Muscle of leg (tissue), 11 donors: Measurements from ENCODE around the gene COA5. TPM values are rescaled to one million over a fixed set of nuclear protein-coding genes. Genes with fewer than 3 reads are reported as not detected.

ENCODE experiments used
- DNase-seq: peaks from one replicate; pipeline ENCODE4 v3.0.0; 2013
- H3K27ac ChIP-seq: one replicate; pipeline ENCODE4 v1.5.1; 2013; ENCODE audit warnings: mild to moderate bottlenecking, low read length, control low read depth
- H3K27me3 ChIP-seq: one replicate; pipeline ENCODE4 v1.6.1; 2013; ENCODE audit warnings: low read length; ENCODE audit not compliant: control insufficient read depth, insufficient read depth
- H3K36me3 ChIP-seq: one replicate; pipeline ENCODE4 v1.6.1; 2013; ENCODE audit warnings: low read length; ENCODE audit not compliant: control insufficient read depth, insufficient read depth
- H3K4me1 ChIP-seq: one replicate; pipeline ENCODE4 v1.6.1; 2013; ENCODE audit warnings: low read length; ENCODE audit not compliant: control insufficient read depth, insufficient read depth
- H3K4me3 ChIP-seq: one replicate; pipeline ENCODE4 v1.5.1; 2013; ENCODE audit warnings: low read length, control low read depth
- H3K9me3 ChIP-seq: replicated peaks from 2 replicates; pipeline ENCODE4 v1.6.1; 2013; ENCODE audit warnings: low read depth, low read length; ENCODE audit not compliant: control insufficient read depth
- WGBS: methylation state at CpG from one replicate; pipeline ENCODE4 v1.1.5; 2013; ENCODE audit warnings: missing lambda C conversion rate; ENCODE audit not compliant: insufficient coverage; 5-methylcytosine and 5-hydroxymethylcytosine counted together
- polyA plus RNA-seq, 8 donors: library from polyadenylated mRNA; unstranded; fragments of 120-200 nt; gene quantifications; one replicate each; pipeline versions ENCODE4 v1.2.1 to v1.2.3, GENCODE V29; 2013; ENCODE audit warnings: inconsistent platforms in 1 of 8, low replicate concordance in 1 of 8; ENCODE audit not compliant: insufficient read length in 8 of 8, insufficient read depth in 1 of 8
- total RNA-seq: library from RNA; stranded (reverse); fragments of 120-200 nt; gene quantifications from one replicate; pipeline ENCODE4 v1.2.4, GENCODE V29; 2013

The COA5 gene
- total and polyA plus RNA-seq, 9 donors: 38.0 to 47.0 (median 42.9) TPM

DNA sequence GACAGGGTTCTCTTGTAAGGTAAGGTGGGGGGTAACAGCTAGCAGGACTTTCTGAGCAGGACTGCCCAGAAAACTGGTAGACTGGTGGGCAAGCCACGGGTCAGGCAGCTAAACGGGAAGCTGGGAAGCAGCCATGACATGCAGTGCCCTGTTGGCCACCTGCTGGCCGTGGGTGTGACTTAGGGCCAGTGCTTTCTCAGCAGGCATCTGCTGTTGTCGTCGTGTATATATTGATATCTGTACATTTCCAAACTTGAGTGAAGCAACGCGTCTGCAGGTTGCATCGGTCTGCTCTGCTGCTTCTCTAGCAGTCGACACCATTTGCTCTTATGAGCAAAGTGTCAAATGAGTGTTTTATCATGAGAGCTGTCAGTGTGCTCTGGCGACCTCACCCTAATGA is 31.0 kb downstream of the COA5 start:
- peaks cover 47% of the 10 kb centered on the region for H3K36me3 ChIP-seq
- no peak overlapping the region for H3K27ac ChIP-seq
- no peak overlapping the region for H3K4me3 ChIP-seq
- no peaks in the 10 kb centered on the region for H3K4me1 ChIP-seq
- no peaks in the 10 kb centered on the region for H3K27me3 ChIP-seq
- no peaks in the 10 kb centered on the region for H3K9me3 ChIP-seq
- 81% methylated on average over 10 of the region's 10 CpGs for WGBS
- no peak for DNase-seq

DNA sequence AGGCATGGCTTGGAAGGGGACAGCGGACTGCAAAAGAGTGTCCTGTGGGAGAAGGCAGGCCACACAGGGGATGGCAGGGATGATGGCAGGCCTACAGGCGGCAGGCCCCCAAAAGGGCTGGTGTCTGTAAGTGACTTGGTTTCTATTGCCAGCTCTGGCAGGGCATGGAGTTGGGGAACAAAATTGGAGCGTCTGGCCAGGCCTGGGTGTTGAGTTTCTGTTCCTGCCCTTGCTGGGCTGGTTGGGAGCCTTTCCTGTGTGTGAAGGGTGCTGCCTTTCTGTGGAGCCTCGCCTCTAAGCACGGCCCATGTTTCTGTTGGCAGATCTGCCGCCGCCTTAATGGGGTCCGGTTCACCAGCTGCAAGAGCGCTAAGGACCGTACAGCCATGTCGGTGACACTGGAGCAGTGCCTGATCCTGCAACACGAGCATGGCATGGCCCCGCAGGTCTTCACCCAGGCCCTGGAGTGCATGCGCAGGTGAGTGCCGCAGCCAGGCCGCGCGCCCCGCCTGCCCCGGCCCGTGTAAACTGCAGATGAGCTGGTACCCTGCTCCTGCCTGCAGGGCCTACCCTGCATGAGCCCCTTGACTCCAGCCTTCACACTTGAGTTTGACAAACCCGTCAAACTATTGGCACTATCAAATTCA is 31.5 kb downstream of the COA5 start:
- WGBS: 90% methylated on average over 21 of the region's 22 CpGs
- no peak for DNase-seq
- Histone ChIP-seq H3K9me3 (no peaks in the 10 kb centered on the region), H3K27me3 (no peaks in the 10 kb centered on the region), H3K27ac (no peak overlapping the region), H3K36me3 (peaks cover 51% of the 10 kb centered on the region), H3K4me1 (no peaks in the 10 kb centered on the region), H3K4me3 (no peak overlapping the region)

DNA sequence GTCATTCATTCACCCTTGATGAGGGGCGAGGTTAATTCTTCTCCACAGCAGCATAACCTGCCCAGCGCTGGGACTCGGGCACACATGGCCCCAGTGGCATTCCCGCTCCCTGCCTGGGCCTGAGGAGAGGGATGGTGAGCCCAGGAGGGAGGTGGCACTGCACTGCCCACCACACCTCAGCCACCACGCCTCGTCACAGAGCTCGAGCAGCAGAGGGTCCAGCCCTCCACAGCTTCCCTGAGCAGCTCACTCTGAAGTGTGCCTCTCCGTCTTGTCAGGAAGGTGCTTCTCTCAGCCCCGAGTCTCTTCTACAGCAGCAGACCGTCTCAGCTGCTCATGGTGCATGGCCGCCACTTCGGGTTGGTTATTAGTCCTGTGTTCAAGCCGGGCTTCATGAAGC is 34.9 kb downstream of the COA5 start:
- H3K27me3 ChIP-seq: no peaks in the 10 kb centered on the region
- peaks cover 75% of the 10 kb centered on the region for H3K36me3 ChIP-seq
- 98% methylated on average over 11 of the region's 13 CpGs for WGBS
- no peak overlapping the region for H3K27ac ChIP-seq
- no peaks in the 10 kb centered on the region for H3K9me3 ChIP-seq
- no peak overlapping the region for H3K4me3 ChIP-seq
- DNase-seq: no peak
- no peaks in the 10 kb centered on the region for H3K4me1 ChIP-seq

DNA sequence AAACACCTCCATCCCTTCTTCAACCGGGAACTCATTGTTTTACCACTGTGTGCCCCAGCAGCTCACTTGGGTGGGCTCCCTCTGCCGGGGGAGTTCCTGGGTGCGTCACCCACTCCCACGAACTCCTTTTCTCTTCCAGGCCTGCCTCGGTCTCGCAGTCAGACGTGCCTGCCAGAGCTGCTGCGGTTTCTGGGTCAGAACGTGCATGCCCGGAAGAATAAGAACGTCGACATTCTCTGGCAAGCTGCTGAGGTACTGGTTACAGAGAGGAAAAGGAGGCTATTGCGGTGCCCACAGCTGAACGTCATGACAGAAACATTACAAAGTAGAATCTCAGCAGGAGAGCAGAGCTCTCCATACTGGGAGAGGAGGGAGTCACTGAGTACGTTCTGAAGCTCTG is 35.6 kb downstream of the COA5 start:
- Histone ChIP-seq H3K9me3 (no peaks in the 10 kb centered on the region), H3K4me1 (no peaks in the 10 kb centered on the region), H3K27ac (no peak overlapping the region), H3K36me3 (peaks cover 78% of the 10 kb centered on the region), H3K4me3 (no peak overlapping the region), H3K27me3 (no peaks in the 10 kb centered on the region)
- 90% methylated on average over 12 of the region's 15 CpGs for WGBS
- no peak for DNase-seq

DNA sequence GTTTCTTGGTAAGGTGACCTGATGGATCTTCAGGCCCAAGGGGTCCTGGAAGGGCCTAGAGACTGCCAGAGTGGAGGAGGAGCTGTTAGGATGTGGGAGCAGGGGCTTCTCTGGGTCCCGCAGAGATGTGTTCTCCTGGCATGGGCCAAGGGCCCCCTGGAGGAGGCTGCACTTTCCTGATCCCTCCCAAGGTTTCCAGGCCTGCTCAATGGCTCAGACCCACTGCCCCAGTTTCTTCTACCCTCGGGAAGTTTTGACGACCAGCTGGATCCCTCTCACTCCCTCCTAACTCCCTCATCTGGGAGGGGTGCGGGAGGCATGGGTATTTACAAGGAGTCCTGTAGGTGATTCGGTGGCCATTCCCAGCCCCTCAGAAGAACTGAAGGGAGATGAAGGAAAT is 36.1 kb downstream of the COA5 start:
- no peak overlapping the region for H3K27ac ChIP-seq
- peaks cover 80% of the 10 kb centered on the region for H3K36me3 ChIP-seq
- no peak for DNase-seq

DNA sequence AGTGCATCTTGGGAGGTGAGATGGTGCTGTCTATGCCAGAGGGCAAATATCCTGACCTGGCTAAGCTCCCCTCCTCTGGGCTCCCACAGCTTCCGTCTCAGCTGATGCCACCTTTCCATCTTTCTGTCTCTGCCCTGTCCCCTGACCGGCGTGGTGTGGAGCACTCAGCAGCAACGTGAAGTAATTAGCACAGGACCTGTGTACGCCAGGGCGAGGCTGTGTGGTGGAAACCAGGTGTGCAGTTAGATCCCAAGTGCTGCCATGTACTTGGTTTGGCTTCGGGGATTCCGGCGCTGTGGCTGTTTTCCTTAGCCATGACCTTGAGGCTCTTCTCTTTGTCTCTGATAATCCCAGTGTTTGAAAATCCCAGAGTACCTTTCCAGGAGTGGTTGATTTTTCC is 36.5 kb downstream of the COA5 start:
- no peaks in the 10 kb centered on the region for H3K9me3 ChIP-seq
- H3K36me3 ChIP-seq: peaks cover 78% of the 10 kb centered on the region
- H3K27ac ChIP-seq: no peak overlapping the region
- H3K4me3 ChIP-seq: no peak overlapping the region
- DNase-seq: no peak
- H3K4me1 ChIP-seq: no peaks in the 10 kb centered on the region
- 92% methylated on average over 5 of the region's 9 CpGs for whole genome bisulfite sequencing
- H3K27me3 ChIP-seq: no peaks in the 10 kb centered on the region

More for the DNA sequence above, 36.1 kb downstream of the COA5 start:
- H3K4me3 ChIP-seq: no peak overlapping the region
- no peaks in the 10 kb centered on the region for H3K27me3 ChIP-seq
- no peaks in the 10 kb centered on the region for H3K9me3 ChIP-seq
- H3K4me1 ChIP-seq: no peaks in the 10 kb centered on the region
- 75% methylated on average over 1 of the region's 5 CpGs for WGBS

DNA sequence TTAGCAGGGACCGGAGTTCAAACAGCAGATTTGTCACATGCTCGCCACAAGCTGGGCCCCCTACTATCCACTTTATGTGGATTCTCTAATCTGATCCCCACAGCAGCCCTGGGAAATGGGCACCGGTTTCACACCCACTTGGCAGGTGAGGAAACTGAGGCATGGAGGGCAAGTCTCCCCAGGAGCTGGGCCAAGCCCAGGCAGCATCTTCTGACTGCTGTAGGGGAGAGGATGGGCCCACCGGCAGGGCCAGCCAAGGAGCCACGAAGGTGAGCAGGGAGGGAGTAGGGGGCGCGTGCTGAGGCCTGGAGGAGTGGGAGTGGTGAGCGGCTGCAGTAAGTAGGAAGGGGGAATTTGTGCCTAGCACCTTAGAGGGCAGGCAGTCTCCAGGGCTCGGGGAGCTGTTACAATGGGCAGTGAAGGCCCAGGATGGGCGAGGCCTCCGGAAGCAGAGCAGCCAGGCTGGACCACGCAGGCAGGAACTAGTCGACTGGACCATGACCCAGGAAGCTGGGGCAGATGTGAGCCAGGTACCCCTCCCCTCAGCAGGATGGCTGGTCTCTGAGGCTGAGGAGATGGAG is 37.1 kb downstream of the COA5 start:
- H3K36me3 ChIP-seq: peaks cover 78% of the 10 kb centered on the region
- no peak for DNase-seq
- no peak overlapping the region for H3K4me3 ChIP-seq
- WGBS: 95% methylated on average over 11 of the region's 13 CpGs
- no peaks in the 10 kb centered on the region for H3K27me3 ChIP-seq
- H3K4me1 ChIP-seq: no peaks in the 10 kb centered on the region
- no peak overlapping the region for H3K27ac ChIP-seq
- H3K9me3 ChIP-seq: no peaks in the 10 kb centered on the region

DNA sequence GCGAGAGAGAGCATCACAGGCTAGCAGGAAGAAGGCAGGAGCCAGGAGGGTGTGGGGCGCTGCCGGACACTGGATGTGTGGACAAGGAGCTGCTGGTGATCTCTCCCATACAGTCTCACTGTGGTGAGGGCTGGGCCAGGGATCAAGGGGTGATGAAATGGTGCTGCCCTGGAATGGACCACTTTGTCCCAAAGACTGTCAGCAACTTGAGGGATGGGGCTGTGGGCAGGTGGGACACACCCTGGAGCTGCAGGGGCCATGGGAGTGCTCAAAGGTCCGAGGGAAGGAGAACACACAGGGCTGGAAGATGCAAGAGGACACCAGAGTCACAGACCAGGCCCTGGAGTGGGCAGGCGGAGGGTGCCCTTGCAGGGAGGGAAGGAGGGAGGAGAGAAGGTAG is 38.0 kb downstream of the COA5 start:
- Histone ChIP-seq H3K27ac (no peak overlapping the region), H3K36me3 (peaks cover 77% of the 10 kb centered on the region), H3K27me3 (no peaks in the 10 kb centered on the region), H3K9me3 (no peaks in the 10 kb centered on the region), H3K4me3 (no peak overlapping the region), H3K4me1 (no peaks in the 10 kb centered on the region)
- DNase-seq: no peak
- WGBS: 95% methylated on average over 5 of the region's 5 CpGs

DNA sequence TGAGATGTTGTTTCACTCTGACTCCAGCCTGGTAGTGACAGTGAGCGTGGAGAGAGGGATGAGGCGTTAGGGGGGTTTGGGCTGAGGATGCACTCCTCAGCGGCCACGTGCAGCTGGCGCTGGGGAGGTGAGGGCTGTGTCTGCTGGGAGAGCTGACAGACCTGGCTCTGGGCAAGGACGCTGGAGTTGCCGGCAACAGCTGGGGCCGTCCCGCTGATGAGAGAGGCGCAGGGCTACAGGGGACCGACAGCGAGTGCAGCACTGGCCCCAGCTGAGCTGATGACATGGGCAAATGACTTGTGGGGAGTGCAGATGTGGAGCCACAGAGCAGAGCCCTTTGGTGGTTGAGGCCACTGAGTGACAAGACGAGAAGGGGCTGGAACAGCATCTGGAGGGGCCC is 38.4 kb downstream of the COA5 start:
- DNase-seq: no peak
- peaks cover 76% of the 10 kb centered on the region for H3K36me3 ChIP-seq

DNA sequence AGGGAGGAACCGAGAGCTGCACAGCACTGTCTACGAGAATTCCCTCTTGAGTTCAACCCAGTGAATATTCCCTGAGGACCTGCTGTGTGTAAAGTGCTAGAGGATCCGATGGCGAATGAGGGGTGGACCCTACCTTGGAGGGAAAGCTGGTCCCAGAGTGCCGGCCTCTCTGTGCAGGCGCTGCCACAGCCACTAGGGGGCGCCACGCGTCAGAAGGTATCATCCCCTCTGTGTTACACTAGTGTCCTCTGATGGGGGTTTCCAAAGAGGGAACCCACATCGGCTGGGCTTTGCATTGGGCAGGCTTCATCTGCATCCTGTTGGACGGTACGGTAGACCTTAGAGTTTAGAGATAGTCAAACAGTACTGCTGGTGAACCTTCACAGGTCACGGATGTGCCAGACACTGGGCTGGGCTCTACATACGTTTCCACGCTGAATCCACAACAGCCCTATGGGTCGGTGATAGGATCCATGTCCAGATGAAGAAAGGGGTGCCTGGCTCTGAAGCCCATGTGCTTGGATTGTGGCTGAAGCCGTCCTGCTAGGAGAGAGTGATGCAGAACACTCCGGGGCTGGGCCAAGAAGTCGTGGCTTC is 39.0 kb downstream of the COA5 start:
- Histone ChIP-seq H3K4me3 (no peak overlapping the region), H3K4me1 (no peaks in the 10 kb centered on the region), H3K27me3 (no peaks in the 10 kb centered on the region), H3K9me3 (no peaks in the 10 kb centered on the region), H3K36me3 (peaks cover 78% of the 10 kb centered on the region), H3K27ac (no peak overlapping the region)
- no peak for DNase-seq
- WGBS: 66% methylated on average over 18 of the region's 19 CpGs

More for the DNA sequence above, 38.4 kb downstream of the COA5 start:
- WGBS: 91% methylated on average over 13 of the region's 13 CpGs
- Histone ChIP-seq H3K27me3 (no peaks in the 10 kb centered on the region), H3K9me3 (no peaks in the 10 kb centered on the region), H3K27ac (no peak overlapping the region), H3K4me3 (no peak overlapping the region), H3K4me1 (no peaks in the 10 kb centered on the region)
